ENCODE results near the gene SLC35A5.
"Not testable (repeated sequence)": the region's sequence is repeated elsewhere in the genome, so short reads cannot be mapped to it uniquely, and the experiment has no call there.

The SLC35A5 gene, protein sequence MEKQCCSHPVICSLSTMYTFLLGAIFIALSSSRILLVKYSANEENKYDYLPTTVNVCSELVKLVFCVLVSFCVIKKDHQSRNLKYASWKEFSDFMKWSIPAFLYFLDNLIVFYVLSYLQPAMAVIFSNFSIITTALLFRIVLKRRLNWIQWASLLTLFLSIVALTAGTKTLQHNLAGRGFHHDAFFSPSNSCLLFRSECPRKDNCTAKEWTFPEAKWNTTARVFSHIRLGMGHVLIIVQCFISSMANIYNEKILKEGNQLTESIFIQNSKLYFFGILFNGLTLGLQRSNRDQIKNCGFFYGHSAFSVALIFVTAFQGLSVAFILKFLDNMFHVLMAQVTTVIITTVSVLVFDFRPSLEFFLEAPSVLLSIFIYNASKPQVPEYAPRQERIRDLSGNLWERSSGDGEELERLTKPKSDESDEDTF

DNA sequence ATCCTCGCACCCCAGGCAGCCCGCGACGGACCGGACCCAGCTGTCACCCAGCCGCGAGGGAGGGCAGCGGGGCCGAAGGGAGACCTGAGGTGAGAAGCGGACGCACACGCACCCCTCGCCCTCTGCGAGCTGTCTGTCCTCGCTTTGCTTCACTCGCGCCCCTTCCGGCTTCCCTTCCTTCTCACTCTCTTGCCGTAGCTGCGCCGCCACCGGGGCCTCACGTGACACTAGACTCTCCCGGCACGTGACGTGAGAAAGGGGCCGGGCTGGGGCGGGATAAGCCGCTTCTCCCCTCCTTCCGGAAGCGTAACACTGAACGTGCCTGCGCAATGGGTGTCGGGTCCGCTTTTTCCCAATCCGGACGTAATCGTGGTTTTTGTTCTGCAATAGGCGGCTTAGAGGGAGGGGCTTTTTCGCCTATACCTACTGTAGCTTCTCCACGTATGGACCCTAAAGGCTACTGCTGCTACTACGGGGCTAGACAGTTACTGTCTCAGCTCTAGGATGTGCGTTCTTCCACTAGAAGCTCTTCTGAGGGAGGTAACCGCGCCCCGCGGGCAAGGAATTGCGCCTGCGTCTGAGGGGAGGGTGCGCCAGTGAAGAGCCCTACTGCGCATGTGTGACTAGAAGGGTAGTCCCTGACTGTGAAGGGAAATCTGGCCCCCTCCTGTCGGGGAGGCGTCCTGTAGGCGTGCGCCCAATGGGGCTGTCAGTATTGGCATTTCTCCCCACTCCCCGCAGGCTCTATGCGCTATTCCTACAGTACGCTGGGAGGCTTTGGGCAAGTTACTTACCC lies at the start of gene SLC35A5, which contains the start of gene ATG3:
Gene SLC35A5 (plus strand): TSS at position 312 of the 796 bp plus-strand sequence. CDS start 1,359 bp downstream, outside the sequence.
Gene ATG3 (minus strand): TSS at position 229 of the 796 bp plus-strand sequence. CDS start 434 bp downstream, outside the sequence.
- peak; percentile 94 to 99 (median 96) for DNase-seq

DNA sequence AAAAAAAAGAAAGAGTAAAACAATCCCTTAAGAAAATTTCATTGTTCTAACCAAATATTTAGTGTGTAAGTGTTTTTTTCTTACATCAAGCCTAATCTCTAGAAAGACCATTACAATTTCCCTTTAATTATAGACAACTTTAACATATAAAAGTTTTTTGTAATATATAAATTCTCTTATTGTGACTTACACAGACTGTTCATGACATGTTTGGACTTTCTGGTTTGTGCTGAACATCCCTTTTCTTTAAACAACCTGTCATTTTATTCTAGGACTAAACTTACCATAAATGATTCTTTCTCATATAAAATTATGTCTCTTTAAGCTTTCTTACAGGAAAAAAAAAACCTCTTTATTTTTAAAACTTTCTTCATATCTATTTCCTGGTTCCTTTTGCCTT lies 49.5 kb upstream of the SLC35A5 start:
- DNase-seq: no peak

DNA sequence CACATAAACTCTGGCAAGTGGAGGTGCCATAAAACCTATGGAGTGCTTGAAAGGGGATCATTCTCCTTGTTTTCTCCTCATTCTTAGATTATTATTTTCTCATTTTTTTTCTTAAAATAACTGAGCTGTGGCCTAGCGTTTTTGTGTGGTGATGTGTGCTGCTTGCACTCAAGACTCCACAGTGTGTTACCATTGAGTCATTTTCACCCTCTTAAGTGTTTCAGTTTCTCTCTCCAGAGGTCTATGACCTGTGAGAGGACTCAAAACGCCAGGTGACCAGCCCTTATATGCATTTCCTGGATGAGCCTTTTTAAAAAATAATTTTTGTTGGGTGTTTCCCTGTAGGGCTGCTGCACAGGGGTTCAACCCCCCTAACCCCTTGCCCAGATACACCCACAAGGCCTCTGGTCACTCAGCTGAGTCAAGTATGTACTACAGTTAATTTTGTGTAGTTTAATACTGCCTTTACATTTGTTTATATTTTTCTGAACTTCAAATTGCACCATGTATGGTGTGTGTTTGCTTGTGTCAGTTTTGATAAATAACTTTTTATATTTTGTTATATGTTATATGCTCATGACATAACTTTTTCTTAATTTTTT lies 47.2 kb upstream of the SLC35A5 start:
- DNase-seq: no peak

DNA sequence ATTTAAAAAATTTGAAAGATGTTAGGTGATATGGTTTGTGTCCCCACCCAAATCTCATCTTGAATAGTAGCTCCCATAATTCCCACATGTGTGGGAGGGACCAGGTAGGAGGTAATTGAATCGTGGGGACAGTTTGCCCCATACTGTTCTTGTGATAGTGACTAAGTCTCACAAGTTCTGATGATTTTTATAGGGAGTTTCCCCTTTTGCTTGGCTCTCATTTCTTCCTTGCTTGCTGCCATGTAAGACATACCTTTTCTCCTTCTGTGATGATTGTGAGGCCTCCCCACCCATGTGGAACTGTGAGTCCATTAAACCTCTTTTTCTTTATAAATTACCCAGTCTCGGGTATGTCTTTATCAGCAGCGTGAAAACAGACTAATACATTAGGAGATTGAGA lies 42.9 kb upstream of the SLC35A5 start:
- DNase-seq: not testable (repeated sequence)

DNA sequence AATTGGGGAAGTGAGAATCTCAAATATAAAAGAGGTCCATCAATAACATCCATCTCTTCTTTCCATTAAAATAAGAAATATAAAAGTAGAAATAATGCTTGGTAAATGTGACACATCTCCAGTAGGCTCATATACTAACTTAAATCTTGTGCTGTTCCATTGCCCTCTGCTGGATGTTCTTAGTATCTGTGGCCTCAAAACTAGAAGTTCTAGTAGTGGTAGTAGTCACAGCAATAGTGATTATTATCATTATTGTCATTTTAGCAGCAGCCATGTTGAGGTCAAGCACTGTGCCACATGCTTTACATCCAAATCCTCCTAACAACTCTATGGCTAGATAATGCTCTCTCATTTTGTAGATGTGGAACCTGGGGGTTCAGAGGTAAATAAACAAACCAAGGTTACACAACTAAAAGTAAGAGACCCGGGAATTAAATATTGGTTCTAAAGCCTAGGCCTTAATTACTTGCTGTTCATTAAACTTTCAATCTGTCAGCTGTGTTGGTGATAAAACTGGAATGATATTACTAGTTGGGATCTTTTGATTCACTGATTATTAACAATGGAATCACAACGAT lies 42.3 kb upstream of the SLC35A5 start:
- DNase-seq: no peak

DNA sequence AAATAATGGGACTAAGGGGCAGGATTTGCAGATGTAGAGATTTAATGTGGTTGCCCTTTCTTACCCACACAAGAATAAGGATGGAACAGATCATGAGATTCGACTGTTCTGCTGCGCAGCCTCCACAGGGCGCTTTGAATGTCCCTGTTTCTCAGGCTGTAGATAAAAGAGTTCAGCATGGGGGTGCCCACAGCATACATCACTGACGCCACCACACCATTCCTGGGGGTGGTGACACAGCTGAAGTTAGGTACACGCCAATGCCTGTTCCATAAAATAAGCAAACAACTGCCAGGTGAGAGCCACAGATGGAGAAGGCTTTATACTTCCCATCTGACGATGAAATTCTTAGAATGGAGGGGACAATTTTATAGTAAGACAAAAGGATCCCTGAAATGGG lies 37.7 kb upstream of the SLC35A5 start:
- not testable (repeated sequence) for DNase-seq

DNA sequence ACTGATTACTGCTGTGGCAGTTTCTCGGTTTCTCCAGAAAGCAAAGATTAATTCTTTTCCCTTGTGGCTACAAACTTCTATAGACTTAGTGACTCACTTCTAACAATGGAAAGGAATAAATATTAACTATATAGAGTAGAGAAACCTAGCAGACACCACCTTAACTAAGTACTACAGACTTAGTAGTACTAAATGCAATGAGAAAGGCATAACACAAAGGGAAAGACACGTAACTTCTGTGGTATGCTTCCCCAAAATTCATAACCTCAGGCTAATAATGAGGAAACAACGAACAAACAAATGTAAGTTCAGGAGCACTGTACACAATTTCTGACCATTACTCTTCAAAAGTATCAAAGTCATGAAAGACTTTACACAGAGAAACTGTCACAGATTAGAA lies 31.3 kb upstream of the SLC35A5 start:
- DNase-seq: no peak

DNA sequence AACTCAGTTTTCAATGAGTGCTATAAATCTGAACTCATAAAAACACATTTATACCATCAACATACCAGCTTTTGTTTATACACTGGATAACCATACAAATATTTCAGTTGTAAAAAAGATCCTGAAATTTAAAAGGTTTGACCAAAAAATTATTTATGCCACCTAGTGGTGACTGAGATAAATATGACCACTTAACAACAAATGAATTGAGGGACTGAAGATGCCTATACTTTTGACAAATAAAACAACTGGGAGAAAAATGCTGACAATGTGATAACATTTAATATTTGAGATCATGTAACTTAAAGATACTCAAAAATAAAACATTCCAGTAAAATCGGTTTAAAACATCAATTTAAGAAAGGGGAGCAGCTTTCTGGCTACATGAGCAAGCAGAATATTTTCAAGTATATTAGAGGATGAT lies 30.5 kb upstream of the SLC35A5 start:
- no peak for DNase-seq

DNA sequence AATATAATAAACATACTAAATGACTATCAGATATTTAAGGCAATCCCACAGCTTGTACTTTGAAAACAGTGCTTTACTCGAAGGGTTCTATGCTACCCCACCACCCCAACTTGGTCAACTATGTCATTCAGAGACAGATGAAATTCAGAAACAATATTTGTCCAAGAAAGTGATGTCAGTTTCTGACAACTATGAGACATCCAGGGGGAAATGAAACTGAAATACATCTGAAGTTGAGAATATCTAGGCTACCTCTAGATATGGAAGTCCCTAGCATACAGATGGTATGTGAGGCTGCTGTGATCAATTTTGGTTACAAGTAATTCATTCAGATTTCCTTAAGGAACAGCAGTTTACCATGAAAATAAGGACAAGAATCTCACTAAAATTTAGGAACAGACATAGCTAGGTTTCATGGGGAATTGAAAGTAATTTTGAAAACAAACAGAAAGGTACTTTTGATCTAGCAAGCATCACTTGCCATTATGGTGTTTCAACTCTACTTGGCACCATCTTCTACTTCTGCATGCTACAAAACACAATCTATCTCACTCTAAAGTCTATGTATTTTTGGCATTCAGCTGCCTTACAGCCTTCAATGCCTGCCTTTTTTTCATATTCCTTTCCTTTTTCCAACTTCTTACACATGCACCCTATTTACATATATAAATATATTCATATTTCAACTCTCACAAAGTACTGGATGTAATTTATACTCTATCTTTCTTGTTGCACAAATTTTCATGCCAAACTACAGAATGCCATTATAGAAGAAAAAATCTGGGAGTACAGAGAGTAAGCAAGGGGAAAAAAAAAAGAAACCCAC lies 21.8 kb upstream of the SLC35A5 start:
- no peak for DNase-seq

DNA sequence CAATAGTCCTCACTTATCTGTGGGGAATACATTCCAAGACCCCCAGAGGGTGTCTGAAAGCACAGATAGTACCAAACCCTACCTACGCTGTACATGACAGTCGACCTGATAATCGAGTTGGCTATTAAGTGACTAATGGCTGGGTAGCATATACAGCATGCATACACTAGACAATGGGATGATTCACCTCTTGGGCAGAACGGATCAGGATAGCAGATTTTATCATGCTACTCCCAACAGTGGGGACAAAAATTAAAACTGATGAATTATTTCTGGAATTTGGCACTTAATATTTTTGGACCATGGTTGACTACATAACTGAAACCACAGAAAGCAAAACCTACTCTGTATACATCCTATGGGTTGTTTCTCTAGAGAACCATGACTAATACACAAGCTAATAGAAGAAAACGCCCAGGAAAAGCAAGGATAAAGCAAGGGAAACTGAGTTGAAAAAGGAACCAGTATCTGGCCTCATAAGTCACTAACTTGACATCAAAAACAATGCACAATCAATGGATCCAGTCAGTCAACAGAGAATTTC lies 15.6 kb upstream of the SLC35A5 start:
- no peak for DNase-seq

DNA sequence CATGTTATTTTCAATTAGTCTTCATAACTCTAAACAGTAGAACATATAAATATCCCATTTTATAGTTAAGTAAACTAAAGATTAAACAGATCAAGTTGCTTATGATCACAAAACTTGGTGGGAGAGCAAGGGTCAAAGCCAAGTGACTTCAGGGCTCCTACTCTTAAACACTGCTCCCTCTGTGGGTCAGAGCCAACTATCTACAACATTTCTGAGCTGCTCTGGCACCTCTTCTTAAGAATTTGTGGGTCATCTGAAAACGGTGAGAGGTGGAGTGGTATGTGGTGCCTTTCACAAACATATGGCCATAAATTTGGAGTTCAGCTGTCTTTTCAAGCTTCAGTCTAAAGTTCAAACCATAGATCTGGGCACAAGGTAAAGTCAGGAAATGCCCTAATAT lies 11.0 kb upstream of the SLC35A5 start:
- DNase-seq: no peak

DNA sequence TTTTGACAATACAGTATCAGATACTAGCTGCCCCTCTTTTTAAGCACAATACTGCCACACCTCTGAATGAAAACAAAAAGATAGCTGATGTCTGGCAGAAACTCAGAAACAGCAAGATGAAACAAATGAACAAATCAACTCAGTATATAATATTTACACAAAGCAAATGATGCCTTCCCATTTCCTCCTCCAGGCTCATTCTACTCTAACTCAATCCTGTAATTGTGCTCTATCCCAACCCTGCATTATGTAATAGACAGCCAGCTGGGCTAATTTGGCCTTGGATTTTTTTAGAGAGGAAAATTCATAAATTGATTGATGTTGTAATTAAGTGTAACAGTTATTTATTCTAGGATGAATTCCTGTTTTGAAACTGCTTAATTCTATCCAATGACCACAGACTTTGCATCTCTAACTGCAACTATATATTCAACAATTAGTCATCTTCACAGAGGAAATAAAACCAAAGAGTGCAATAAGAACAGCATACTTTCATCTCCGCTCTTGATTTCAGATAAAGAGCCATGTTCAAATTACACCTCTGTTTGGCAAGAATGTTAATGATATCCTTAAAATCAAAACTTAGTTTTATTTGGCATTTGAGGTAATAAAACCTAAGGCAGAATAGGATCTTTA lies 6.2 kb upstream of the SLC35A5 start:
- no peak for DNase-seq

DNA sequence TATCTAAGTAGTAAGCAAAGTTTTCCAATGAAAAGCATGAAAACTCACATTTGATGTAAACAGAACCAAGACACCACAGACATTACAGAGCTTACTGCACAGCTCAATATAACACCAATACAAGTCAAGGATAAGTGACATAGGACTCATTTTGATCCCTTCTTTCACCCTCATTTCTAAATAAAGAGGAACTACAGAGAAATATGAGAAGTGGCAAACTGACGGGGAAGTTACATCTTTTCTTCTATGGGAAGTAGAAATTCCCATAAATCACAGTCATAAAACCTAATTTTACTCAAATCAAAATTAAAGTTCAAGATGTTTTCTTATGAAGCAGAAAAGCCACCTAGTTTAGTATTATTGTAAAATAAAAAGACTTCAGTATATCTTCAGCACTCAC lies 3.9 kb upstream of the SLC35A5 start:
- DNase-seq: no peak

DNA sequence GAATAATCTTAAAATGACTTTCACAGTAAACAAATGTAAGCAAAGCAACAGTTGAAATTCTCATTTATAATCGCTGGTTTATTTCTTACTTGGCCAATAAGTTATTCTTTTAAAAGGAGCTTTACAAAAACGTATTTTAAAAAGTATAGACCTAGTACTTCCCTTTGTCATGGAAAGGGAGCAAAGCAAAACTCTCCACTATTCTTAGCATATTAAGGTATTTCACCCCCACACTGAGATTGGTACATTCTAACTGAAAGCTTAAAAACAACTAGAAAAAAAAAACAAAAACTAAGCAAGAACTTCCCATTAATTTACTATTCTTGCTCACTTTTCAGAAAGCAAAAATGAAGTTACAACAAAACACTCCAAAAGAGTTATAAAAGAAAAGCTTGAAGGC lies 1.5 kb upstream of the SLC35A5 start:
- no peak for DNase-seq

DNA sequence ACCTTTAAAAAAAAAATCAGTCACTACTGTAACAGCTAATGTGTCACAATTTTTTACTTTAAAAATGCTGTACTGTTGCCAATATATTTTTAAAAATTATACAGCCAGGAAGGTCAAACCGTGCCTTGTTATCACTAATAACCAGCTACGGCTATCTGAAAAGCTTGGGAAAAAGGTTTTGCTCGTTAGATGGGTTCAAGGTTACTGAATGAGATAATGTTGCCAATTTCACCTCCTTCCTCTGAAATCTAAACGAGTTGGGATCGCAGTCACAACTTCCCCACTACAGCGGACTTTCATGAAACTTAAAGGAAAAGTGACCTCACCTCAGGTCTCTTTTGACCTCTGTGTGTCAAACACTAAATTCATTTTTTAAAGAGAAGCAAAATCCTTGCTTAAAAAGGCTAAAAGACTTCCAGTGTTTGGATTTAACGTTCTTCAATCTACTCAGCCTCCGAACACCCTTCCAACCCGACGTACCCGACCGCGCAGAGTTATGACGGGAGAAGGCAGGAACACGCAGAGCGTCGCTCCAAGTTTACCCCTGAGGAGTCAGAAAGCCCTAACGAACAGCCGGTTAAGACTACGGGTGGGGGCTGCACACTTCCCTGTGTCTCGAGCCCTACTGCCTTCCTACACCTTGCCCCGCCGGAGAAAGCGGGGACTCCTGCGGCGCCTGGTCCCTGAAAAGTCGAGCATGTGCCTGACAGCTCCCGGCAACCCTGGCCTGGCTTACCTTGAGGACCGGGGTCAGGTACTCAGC lies 943 bp upstream of the SLC35A5 start:
- peak; percentile 13 to 44 (median 40) for DNase-seq

DNA sequence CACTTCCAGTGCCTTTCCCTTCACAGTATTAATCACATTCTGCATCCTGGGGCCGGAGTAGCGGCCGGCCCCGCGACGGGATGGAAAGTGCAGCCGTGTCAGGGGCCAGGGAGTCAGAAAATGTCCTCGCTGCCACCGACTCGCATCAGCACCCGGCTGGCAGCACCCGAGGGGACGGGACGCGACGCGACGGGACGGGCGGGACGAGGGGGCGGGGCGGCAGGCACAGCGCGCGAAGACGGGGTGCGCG lies 436 bp upstream of the SLC35A5 start:
- peak in 3 of 4 experiments; percentile 62 to 85 (median 80) for DNase-seq

DNA sequence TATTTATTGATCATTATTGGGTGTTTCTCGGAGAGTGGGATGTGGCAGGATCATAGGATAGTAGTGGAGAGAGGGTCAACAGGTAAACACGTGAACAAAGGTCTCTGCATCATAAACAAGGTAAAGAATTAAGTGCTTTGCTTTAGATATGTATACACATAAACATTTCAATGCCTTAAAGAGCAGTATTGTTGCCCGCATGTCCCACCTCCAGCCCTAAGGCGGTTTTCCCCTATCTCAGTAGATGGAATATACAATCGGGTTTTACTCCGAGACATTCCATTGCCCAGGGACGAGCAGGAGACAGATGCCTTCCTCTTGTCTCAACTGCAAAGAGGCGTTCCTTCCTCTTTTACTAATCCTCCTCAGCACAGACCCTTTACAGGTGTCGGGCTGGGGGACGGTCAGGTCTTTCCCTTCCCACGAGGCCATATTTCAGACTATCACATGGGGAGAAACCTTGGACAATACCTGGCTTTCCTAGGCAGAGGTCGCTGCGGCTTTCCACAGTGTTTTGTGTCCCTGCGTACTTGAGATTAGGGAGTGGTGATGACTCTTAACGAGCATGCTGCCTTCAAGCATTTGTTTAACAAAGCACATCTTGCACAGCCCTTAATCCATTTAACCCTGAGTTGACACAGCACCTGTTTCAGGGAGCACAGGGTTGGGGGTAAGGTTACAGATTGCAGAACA lies 2.5 kb downstream of the SLC35A5 start:
- DNase-seq: not testable (repeated sequence)

DNA sequence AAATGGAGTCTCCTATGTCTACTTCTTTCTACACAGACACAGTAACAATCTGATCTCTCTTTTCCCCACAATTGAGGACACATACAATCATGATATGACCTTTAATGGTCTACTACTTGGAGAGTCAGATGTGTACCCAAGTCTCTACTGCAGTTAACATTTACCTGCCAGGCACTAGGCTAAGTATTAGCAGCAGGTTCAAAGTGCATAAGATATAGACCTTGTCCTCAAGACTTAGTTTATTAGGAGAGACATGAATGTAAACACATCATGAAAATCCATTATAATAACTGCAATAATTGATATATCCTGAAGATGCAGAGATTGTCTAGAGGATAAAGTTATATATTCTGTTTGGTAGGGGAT lies 3.1 kb downstream of the SLC35A5 start:
- no peak for DNase-seq

DNA sequence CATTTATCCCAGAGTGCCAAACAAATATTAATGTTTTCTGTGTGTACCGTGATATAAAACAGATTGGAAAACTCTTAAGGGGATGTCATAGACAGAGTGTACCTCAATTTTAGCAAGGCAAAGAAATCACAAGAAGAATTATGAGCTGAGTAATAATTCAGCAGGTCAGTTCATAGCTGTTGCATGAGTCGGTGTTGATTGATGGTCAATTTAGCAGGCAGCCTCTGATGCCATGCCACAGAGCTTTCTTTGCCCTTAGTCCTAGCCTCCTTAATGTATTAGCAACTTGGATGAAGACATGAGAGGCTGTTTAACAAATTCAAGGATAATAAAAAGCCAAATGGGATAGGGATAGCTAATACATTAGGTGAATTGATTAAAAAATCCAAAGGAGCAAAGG lies 6.8 kb downstream of the SLC35A5 start:
- no peak for DNase-seq

DNA sequence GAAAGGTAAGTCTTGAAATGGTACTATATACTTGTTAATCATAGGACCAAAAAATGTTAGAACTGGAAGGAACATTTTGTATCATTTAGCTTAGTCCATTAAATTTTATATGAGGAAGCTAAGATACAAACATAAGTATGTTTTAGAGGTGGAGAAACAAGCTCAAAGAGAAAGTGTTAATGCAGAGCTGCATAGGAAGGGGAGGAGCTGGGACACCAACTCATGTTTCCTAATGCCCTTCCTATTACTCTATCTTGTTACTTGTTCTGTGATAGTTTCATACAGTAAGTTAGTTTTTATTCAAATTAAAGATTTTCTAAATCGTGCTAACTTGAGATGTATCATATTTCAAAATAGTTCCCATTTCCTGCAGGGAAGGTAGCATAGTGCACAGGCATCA lies 7.4 kb downstream of the SLC35A5 start:
- no peak for DNase-seq
